SJSA1 (cell line): ENCODE data around the gene IFNLR1. TPM values are rescaled to one million over a fixed set of nuclear protein-coding genes. Genes with fewer than 3 reads are reported as not detected.

Source experiments
- total RNA-seq: library from RNA; depleted of rRNA; stranded (reverse); fragments of >200 nt; shearing (Covaris generic); gene quantifications from 2 replicates; pipeline ENCODE4 v1.2.3, GENCODE V29; 2014; rRNA removed

IFNLR1 gene
- total RNA-seq, 1 experiment from 2014 or later = not detected

Other genes starting within 250 kb of the IFNLR1 start
- gene PNRC2, start 227.5 kb downstream of the IFNLR1 start, total RNA-seq = 123 and 145 TPM in 2 replicates
- gene SRSF10, start 207.0 kb downstream of the IFNLR1 start, total RNA-seq = 145 and 147 TPM in 2 replicates
- 0.03 TPM in 1 of 2 replicates, not detected in the other for gene MYOM3, start 75.2 kb downstream of the IFNLR1 start, total RNA-seq
- gene IL22RA1, start 44.1 kb downstream of the IFNLR1 start, total RNA-seq = 1.1 TPM in 1 of 2 replicates, not detected in the other
- not detected in 2 replicates for gene GRHL3, start 132.1 kb upstream of the IFNLR1 start, total RNA-seq
- gene STPG1, start 226.5 kb upstream of the IFNLR1 start, total RNA-seq = 16.5 and 17.5 TPM in 2 replicates
- gene NIPAL3, start 228.5 kb upstream of the IFNLR1 start, total RNA-seq = 25.6 and 44.2 TPM in 2 replicates